ENCODE data around the gene TES. TPM values are rescaled to one million over a fixed set of nuclear protein-coding genes. Genes with fewer than 3 reads are reported as not detected.
A peak's percentile ranks its signal among the peaks of the same experiment; 100 is the strongest.
"Not testable (repeated sequence)": the region's sequence is repeated elsewhere in the genome, so short reads cannot be mapped to it uniquely, and the experiment has no call there.

TES gene, protein sequence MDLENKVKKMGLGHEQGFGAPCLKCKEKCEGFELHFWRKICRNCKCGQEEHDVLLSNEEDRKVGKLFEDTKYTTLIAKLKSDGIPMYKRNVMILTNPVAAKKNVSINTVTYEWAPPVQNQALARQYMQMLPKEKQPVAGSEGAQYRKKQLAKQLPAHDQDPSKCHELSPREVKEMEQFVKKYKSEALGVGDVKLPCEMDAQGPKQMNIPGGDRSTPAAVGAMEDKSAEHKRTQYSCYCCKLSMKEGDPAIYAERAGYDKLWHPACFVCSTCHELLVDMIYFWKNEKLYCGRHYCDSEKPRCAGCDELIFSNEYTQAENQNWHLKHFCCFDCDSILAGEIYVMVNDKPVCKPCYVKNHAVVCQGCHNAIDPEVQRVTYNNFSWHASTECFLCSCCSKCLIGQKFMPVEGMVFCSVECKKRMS
- 96.7 TPM for total RNA-seq

DNA sequence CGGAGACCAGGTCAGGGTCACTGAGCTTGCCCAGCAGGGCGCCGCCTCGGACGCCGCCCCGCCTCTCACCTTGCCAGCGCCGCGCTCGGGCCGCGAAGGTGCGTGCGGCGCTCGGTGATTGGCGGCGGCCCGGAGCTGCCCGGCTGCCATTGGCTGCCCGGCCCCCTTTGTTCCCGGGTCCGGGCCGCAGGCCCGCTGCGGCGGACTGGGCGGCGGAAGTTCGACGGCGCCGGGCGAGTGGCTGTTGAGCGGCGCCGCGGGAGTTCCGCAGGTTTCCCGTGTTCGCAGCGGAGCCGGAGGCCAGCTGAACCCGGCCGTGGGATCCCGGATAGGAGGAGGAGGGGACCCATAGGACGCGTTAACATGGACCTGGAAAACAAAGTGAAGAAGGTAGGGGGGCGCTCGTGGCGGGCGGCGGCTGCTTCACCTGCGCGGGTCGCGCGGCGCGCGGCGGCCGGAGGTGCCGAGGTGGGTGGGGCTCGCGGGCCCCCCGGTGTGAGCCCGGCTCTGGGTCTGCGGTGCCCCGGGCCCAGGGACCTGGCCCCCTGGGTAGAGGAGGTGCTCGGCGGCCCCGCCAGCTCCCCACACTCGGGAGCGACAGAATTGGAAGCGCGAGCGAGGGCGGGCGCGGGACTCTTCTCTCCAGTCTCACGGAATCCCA lies at the start of gene TES:
Gene TES (plus strand): TSS at position 195 of the 661 bp plus-strand sequence. CDS start 169 bp downstream, at position 364.
- peak; percentile 75 for DNase-seq (ENCODE audit: low spot score)

DNA sequence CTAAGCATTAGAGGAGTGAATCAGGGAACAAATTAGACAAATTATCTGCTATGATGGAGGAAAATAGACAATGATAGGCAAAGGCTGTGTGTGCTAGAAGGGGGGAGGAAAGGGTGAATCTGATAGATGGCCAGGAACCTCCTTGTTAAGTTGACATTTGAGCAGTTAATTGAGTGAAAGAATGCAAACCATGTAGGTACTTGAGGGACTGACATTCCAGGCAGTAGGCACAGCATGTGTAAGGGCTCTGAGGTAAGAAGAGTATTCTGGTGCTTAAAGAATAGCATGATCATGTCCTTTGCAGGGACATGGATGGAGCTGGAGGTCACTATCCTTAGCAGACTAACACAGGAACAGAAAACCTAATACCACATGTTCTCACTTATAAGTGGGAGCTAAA lies 48.6 kb upstream of the TES start:
- no peak for DNase-seq (ENCODE audit: low spot score)

DNA sequence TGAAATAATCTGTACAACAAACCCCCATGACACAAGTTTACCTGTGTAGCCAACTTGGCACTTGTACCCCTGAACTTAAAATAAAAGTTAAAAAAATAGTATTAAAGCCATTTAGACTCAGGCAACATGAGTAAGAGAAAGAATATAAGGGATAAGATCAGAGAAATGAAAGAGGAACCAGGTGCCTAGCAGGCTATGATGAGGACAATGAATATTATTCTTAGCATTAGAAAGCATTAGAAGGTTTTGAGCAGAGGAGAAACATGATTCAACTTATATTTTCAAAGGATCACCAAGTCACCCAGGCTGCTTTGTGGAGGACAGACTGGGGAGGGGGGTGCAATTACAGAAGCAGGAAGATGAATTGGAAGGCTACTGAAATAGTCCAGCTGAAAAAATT lies 48.1 kb upstream of the TES start:
- no peak for DNase-seq (ENCODE audit: low spot score)

DNA sequence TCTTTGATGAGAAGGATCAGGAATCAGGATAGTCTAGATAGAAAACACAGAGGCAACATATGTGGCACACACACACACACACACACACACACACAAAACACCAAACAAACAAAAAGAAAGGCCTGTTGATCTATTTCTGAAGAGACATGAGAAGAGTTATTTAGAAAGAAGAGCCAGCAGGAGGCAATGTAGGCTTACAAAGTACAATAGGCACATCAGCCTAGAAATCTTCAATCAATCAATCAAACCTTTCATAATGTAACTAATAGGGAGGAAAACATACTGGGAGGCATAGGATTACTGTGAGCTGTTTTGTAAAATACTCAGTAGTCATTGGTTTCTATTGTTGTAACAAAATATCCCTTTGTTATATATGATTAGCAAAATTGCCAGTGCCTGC lies 47.3 kb upstream of the TES start:
- no peak for DNase-seq (ENCODE audit: low spot score)

DNA sequence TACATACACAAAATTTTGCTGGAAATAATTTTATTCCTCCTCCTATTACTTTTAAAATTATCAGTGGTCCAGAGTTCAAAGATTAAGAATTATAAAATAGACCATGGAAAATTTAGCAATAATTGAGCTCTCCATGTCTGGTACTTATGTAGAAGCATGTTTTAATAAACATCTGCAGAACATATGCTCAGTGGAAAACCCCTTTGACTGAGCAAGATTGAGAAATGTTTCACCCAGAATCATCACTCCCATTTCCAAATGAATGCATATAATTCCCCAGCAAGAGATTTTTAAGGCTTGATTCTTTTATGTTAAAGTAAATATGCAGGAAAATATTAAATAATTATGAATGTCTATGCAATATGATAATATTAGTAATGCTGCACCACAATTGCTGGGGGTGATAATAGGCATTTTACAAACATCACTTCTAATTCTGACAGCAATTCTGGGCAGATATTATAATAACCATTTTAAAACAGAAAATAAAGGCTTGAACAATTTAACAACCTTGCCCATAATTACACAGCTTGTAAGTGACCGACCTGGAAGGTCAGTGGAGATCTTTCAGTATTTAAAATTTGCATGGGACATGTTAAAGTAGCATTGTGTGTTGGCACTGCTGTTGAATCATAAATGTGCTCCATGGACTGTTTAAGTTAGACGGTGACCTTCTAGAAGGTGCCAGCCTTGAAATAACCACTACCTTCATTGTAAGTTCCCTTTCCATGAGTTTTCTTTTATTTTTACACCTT lies 45.6 kb upstream of the TES start:
- DNase-seq (ENCODE audit: low spot score) = no peak

DNA sequence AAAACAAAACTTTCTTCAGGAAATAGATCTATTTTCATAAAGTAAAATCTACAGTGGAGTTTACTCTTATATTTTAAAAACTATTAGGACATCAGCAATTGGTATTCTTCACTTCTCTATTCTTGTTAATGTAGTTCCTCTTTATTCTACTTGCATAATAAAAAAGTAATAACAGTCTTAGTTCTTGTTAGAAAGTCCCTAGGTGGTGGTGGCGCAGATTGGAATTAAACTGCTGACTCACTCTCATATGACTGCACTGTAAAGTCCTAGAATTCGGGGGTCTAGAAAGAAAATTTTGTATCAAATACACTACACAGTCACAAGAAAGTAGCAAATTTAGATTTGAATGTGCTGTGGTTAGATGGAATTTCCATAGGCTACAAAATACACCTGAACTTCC lies 44.6 kb upstream of the TES start:
- no peak for DNase-seq (ENCODE audit: low spot score)

DNA sequence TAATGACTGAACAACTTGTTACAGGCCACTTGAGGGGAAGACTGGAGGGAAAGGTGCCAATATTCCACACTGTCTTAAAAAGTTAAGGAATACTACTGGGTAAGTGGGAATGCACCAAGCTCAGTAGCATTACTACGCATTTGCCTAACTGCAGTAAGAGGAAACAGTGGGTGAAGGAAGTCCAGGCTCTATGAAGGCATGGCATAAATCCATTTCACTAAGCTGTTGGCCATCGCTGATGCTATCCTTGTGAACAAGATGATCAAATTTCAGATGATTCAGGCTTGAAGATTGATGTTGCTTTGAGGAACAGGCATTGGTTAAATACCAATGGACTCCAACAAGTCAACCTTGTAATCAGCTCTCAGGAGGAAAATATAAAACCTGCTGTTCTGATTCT lies 44.2 kb upstream of the TES start:
- no peak for DNase-seq (ENCODE audit: low spot score)

DNA sequence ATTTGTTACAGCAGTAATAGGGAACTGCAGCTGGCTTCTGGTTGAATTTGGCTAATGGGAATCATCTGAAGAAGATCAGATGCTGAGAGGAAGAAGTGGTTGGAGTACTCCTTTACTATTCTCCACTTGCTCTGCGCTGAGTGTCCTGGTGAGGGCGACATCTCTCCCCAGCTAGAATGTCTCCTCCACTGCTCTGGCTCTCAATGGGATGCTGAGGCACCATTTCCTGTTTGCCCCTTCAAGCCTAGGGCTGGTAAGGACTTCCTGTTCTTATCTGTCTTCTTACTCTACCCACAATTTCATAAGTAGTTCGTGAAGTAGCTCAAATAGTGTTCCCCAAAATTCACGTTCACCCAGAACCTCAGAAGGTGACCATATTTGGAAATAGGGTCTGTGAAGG lies 43.2 kb upstream of the TES start:
- no peak for DNase-seq (ENCODE audit: low spot score)

DNA sequence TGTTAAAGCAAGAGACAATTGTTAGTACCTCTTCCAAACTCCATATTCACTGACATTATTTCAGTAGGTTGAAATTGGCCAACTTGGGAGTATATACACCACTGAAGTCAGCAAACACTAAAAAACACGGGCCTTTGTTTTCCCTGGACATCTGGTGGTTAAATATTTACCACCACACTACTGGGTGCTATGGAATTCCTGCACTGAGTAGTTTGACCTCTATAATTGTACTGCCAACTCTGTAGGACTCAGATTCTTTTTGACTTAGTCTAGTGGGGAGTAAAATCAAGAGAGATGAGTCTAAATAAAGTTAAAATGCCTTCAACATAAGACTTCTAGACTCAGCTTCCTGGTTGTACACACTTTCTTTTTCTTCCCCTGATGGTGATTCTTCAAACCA lies 41.3 kb upstream of the TES start:
- no peak for DNase-seq (ENCODE audit: low spot score)

DNA sequence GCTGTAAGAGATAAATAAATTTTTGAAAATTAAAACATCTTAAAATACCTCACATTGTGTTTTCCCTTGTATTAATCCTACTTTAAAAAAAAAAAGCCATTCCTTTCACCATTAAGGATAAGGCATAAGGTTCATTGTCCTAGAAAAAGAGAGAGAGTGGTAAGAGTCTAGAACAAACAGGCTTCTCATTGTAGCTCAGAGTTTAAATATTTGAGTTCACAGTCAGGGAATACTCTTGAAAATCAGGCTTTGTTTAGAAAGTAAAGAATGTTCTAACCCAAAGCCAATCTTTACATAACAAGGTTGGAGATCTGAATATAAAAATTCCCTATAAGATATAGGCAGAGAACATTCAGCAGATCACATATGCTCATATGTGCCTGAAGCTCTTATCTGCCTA lies 40.2 kb upstream of the TES start:
- DNase-seq (ENCODE audit: low spot score) = no peak

DNA sequence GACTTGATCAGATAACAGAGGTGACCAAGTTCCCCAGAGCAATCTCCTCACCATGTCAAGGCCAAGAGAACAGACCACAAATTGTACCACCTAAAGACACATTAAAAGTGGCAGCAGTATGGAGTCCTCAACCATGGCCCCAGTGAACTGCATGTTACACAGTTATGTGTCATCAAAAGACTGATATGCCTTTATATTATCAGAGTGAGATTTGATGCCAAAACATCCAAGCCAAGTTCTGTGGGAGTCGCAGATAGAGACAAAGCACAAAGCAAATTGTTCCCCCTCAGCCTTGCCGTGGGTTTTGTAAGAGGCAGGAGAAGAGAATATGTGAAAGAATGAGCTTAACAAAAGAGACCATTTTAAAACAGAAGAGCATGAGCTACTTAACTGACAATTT lies 39.2 kb upstream of the TES start:
- no peak for DNase-seq (ENCODE audit: low spot score)

DNA sequence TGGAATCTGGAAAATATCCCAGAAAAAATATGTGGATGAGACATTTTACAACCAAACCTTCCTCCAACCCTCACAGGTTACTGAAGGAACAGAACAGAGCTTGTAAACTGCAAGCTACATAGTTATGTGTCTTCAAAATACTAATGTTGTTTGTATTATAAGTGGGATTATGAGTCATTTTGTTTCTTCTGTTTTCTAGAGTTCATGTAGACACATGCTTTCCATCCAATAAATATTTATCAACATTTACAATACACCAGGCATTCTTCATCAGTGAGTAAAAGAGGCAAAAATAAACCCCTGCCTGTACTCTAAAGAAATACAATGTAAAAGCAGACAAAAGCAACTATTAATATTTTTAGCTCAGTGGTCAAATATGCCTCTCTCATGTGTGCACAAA lies 38.0 kb upstream of the TES start:
- DNase-seq (ENCODE audit: low spot score) = no peak

DNA sequence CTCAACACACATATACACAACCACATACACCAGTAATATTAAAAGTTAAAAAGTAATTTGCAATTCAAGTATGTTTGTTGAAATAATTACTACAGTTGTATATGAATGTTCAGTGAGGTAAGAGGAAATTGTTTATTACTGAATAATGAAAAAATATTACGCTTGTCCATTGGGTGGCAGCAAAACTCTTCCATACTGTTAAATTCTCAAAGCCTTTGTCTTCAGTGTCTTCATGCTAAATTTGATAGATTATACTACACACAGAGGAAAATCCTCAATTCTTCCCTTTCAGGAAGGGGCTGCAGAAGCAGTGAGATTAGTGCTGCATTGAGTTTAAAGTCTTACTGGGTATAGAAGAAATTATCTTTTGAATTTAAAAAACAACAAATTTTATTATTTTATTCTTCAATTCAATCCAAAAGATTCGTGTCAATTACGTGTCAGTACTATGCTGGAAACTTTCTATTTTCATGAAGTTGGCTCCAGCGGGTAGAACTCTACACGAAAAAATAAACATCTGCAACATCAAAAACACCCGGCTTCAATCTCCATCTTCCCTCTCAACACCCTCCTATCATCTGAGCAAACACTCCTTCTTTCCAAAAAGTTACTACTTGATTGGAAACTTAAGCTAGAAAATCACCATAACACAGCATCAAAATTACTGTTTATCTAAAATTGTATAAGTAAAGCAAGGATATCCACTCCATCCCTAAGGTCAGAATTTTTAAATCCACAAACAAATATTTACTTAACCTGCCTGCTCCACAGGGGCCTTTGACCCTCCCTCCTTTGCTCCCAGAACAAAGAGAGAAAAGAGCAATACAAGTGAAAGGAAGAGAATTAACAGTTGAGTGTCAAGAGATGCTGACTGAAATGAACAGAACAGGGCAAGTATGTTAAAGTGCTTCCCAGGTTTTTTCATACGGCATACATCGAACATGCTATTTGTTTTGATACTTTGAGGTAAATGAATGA lies 37.0 kb upstream of the TES start:
- DNase-seq (ENCODE audit: low spot score) = peak; percentile 27

DNA sequence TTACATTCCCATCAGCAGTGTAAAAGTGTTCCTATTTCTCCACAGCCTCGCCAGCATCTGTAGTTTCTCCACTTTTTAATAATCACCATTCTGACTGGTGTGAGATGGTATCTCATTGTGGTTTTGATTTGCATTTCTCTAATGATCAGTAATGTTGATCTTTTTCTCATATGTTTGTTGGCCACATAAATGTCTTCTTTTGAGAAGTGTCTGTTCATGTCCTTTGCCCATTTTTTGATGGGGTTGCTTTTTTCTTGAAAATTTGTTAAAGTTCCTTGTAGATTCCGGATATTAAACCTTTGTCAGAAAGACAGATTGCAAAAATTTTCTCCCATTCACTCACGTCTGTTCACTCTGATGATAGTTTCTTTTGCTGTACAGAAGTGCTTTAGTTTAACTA lies 35.2 kb upstream of the TES start:
- not testable (repeated sequence) for DNase-seq (ENCODE audit: low spot score)

DNA sequence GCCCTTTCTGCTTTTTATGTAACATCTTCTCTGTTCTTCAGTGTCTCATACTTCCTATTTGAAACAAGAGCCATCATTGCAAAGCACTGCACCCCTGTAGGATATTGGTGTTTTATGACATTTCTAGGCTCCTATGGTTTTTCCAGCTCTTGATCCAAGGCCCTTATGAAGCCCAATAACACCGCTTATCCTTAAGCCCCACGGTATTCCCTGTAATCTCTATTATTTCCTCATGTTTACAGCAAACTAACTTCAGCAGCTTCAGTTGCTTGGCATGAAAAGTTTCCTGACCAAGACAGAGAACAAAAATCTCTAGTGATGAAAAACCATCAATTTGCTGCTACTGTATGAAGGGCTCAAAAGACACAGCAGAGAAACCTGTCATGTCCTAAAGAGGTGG lies 34.1 kb upstream of the TES start:
- DNase-seq (ENCODE audit: low spot score) = no peak

DNA sequence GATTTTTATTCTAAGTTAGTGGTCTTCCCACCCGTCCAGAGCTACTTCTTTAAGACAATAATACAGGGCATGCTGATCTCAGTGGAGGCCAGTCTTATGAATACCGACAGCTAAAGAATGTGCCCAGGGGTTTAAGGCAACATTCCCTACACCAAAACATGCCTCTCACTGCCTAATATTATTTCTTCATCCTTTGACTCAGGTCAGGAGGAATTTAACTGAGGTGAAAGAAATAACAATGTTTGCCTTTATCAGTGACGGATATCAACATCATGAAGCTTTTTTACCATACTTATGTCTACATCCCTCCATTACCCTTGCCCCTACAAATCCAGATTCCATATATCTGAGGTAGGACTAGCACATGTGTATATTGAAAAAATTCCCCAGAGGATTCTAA lies 33.3 kb upstream of the TES start:
- DNase-seq (ENCODE audit: low spot score) = no peak

DNA sequence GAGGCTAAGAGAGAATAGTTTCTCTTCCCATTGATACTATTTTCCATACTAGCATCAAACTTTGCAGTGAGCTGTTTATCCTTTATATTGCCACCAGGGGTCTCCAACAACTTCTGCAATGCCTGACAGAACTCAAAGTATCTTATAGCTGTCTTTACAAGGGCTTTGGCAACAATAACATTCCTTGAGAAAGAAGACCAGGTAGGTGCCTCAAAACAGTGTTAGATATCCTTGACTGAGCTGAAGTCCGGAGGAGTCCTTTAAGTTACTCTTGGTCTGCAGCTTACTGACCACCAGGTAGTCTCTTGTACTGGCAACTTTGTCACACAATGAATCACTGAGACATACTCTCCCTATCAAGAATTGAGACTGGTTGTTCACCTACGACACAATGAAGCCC lies 30.0 kb upstream of the TES start:
- DNase-seq (ENCODE audit: low spot score) = no peak

DNA sequence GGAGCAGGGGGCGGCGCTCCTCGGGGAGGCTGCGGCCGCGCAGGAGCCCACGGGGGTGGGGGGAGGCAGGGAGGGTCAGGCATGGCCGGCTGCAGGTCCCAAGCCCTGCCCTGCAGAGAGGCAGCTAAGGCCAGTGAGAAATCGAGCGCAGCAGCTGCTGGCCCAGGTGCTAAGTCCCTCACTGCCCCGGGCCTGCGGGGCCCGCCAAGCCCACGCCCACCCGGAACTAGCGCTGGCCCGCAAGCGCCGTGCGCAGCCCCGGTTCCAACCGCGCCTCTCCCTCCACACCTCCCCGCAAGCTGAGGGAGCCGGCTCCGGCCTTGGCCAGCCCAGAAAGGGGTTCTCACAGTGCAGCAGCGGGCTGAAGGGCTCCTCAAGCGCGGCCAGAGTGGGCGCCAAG lies 28.3 kb upstream of the TES start:
- DNase-seq (ENCODE audit: low spot score) = no peak

DNA sequence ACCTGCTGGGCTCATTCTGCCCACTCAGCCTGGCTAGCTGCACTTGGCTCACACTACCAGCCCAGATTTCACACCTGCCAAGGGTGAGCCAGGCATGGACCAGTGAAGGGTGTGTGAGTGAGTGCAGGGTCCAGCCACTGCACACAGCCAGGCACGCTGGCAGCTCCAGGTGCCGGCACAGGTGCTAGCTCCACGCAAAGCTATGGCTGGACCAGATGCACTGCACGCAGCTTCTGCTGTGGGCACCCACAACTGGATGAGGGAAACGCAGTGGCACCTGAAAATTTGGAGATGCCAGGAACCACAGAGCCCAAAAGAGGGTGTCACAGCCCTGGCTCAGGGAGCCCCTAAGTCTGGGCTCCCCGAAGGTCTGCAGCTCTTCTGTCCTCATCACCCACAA lies 24.9 kb upstream of the TES start:
- no peak for DNase-seq (ENCODE audit: low spot score)

DNA sequence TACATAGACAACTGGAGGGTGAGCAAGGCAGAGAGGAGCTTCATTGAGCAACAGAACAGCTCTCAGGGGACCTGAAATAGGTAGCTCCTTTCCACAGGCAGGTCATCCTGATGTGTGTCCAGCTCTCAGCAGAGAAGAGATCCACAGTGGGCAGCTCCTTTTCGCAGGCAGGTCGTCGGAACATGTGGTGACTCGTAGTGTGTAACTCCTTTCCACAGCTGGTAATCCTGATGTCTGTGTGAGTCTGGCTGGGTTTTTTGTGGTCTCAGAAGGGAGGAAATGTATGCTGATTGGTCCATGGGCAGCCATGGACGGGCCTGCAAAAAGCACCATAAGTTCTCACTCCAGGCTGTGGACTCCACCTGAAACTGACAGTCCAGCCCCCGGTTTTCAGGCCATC lies 24.4 kb upstream of the TES start:
- no peak for DNase-seq (ENCODE audit: low spot score)

DNA sequence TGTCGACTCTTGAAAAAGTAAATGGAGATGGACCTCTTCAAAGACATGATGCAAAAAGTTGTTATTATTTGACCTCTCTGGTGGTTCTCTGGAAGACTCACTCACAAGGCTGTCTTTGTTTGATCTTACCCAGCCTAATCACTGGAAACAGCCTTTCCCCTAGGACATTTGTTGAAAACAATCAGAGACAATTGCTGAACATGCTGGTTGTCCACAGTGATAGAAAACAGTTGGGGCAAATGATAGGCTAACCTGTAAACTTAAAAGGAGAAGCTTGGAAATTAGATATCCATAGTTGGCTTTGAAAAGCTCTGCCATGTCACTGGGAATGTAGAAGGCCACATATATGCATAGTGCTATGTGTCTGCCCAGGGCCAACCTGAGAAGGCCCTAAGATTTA lies 22.9 kb upstream of the TES start:
- no peak for DNase-seq (ENCODE audit: low spot score)

Data from mucosa of gallbladder (tissue), 1 donor.